SK-N-SH treated with all-trans-retinoic acid at 6 μM for 48 hours (cell line): ENCODE measurements around the gene HSDL1.

ENCODE experiments used
- ARNTL ChIP-seq: fragments of 450-650 bp; formaldehyde crosslinking; IDR thresholded peaks from 2 replicates; pipeline ENCODE4 v1.5.0; 2020; ENCODE audit warnings: low read depth, mild to moderate bottlenecking, moderate library complexity, borderline replicate concordance
- TCF4 ChIP-seq: fragments of 250-450 bp; sonication (Bioruptor Pico); IDR thresholded peaks from 2 replicates; pipeline ENCODE4 v1.8.0; 2021; ENCODE audit warnings: mild to moderate bottlenecking, moderate library complexity, borderline replicate concordance
- TF ChIP-seq, protein P1 (sequence below): fragments of 250-450 bp; sonication (Bioruptor Pico); IDR thresholded peaks from 2 replicates; pipeline ENCODE4 v1.5.1; 2021; ENCODE audit warnings: mild to moderate bottlenecking, moderate library complexity

DNA sequence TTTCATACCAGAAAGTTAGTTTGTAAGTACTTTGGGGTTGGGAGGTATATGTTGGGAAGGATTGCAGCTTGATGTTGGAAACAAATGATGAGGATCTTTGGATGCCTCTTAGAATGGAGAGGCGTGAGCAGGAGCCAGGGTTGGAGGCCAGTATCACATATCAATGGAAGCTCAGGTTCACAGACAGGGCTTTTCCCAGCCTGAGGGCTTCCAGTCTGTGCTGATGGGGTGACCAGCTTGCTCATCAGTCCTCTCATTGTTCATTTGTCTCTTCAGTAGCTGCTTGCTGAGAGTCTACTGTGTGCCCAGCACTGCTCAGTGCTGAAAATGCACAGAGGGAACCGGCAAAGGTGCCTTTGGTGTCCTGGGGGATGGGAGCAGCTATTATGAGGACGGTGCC lies 5.9 kb upstream of the HSDL1 start:
- TF ChIP-seq, protein P1, sequence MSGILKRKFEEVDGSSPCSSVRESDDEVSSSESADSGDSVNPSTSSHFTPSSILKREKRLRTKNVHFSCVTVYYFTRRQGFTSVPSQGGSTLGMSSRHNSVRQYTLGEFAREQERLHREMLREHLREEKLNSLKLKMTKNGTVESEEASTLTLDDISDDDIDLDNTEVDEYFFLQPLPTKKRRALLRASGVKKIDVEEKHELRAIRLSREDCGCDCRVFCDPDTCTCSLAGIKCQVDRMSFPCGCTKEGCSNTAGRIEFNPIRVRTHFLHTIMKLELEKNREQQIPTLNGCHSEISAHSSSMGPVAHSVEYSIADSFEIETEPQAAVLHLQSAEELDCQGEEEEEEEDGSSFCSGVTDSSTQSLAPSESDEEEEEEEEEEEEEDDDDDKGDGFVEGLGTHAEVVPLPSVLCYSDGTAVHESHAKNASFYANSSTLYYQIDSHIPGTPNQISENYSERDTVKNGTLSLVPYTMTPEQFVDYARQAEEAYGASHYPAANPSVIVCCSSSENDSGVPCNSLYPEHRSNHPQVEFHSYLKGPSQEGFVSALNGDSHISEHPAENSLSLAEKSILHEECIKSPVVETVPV (CRISPR knock-in tag) = no peak
- TF ChIP-seq TCF4 (no peak), ARNTL (CRISPR knock-in tag) (no peak)
